HepG2 (cell line): Measurements from ENCODE around the gene DNMT1. TPM values are rescaled to one million over a fixed set of nuclear protein-coding genes. Genes with fewer than 3 reads are reported as not detected.
A peak's percentile ranks its signal among the peaks of the same experiment; 100 is the strongest.

Experiments
- ADNP ChIP-seq: sonication (generic); formaldehyde crosslinking; IDR thresholded peaks from 2 replicates; pipeline ENCODE4 v1.4.0; 2020; ENCODE audit warnings: missing genetic modification reagents
- KDM1A ChIP-seq: IDR thresholded peaks from 2 replicates; pipeline ENCODE4 v1.6.1; 2016; ENCODE audit warnings: missing compliant biosample characterization
- NCOA2 ChIP-seq: sonication (generic); formaldehyde crosslinking; IDR thresholded peaks from 2 replicates; pipeline ENCODE4 v1.8.0; 2022; ENCODE audit warnings: inconsistent platforms
- NFYC ChIP-seq: IDR thresholded peaks from 2 replicates; pipeline ENCODE4 v1.6.1; 2016; ENCODE audit warnings: missing genetic modification reagents, missing compliant biosample characterization
- SMAD3 ChIP-seq: sonication (generic); formaldehyde crosslinking; IDR thresholded peaks from 2 replicates; pipeline ENCODE4 v1.4.0; 2020; ENCODE audit warnings: missing genetic modification reagents
- TGIF2 ChIP-seq: IDR thresholded peaks from 2 replicates; pipeline ENCODE4 v1.6.1; 2016; ENCODE audit warnings: control low read depth, missing compliant biosample characterization
- ZNF256 ChIP-seq: sonication (generic); formaldehyde crosslinking; conservative IDR thresholded peaks from 2 replicates; pipeline ENCODE4 v1.4.0; 2020; ENCODE audit warnings: missing genetic modification reagents
- ZNF331 ChIP-seq: sonication (generic); formaldehyde crosslinking; IDR thresholded peaks from 2 replicates; pipeline ENCODE4 v1.4.0; 2020; ENCODE audit warnings: missing genetic modification reagents
- ZSCAN9 ChIP-seq: IDR thresholded peaks from 2 replicates; pipeline ENCODE4 v1.6.1; 2016; ENCODE audit warnings: borderline replicate concordance
- polyA plus RNA-seq, 8 experiments: library from polyadenylated mRNA; depleted of rRNA in 3 of 8; stranded (reverse) in 7 of 8; unstranded in 1 of 8; fragments of >200 nt; fragmentation: Illumina TruSeq in 4 of 8; extraction: Trizol in 4 of 8; gene quantifications; 2 replicates each; pipeline versions ENCODE4 v1.2.1 to v1.2.3, GENCODE V29; 2011 to 2016; ENCODE audit warnings: low read depth in 4 of 8, missing spikeins in 1 of 8, mixed read lengths in 1 of 8; ENCODE audit not compliant: insufficient read depth in 1 of 8
- total RNA-seq, 5 experiments: library from RNA; depleted of rRNA; stranded (reverse); fragments of >200 nt; fragmentation: Illumina TruSeq; extraction: Trizol; gene quantifications; 2 replicates each; pipeline ENCODE4 v1.2.3, GENCODE V29; 2016; ENCODE audit warnings: low read depth in 1 of 5
- TF ChIP-seq, protein P1 (sequence below): sonication (generic); formaldehyde crosslinking; IDR thresholded peaks from 2 replicates; pipeline ENCODE4 v1.8.0; 2022; ENCODE audit warnings: missing genetic modification reagents, mild to moderate bottlenecking, moderate library complexity, borderline replicate concordance
- TF ChIP-seq, protein P2 (sequence below): sonication (generic); formaldehyde crosslinking; IDR thresholded peaks from 2 replicates; pipeline ENCODE4 v1.5.0; 2020; ENCODE audit warnings: mild to moderate bottlenecking, missing genetic modification reagents
- TF ChIP-seq, protein P3 (sequence below): sonication (generic); formaldehyde crosslinking; IDR thresholded peaks from 2 replicates; pipeline ENCODE4 v1.5.0; 2020; ENCODE audit warnings: mild to moderate bottlenecking, missing genetic modification reagents, borderline replicate concordance
- TF ChIP-seq, protein P4 (sequence below): sonication (generic); formaldehyde crosslinking; IDR thresholded peaks from 2 replicates; pipeline ENCODE4 v1.4.0; 2020; ENCODE audit warnings: missing genetic modification reagents
- TF ChIP-seq, protein P5 (sequence below): sonication (generic); formaldehyde crosslinking; IDR thresholded peaks from 2 replicates; pipeline ENCODE4 v1.4.0; 2020; ENCODE audit warnings: missing genetic modification reagents

DNMT1 gene
- total and polyA plus RNA-seq, 2 of the 13 experiments (the other 11 are each of a cell fraction or from before 2014, with no cell fraction given) = 31.2 to 91.1 TPM

DNA sequence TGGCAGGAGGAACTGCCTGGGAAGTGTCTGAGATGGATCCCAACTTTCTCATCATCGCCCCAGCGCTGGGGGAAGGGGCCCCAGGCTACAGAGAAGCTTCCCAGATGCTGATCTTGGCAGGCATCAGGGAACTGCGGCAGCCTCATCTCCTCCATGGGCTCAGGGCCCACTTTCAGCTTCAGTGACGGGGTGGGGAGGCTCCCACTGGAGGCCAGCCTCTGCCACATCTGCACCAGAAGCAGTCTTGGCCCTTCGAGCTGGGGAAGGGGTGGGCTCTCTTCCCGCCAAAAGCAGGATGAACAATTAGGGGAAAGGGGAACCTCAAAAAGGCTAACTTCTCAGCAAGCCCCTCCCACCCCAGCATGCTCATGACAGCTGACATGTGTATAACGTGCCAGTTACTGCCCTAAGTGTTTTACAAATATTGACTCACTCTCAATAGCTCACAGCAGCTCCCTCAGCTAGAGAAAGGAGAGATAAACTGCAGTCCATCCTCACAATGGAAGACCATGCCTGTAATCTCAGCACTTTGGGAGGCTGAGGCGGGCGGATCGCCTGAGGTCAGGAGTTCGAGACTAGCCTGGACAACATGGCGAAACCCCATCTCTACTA, 43.5 kb upstream of the DNMT1 start (continued):
- TF ChIP-seq, protein P1, sequence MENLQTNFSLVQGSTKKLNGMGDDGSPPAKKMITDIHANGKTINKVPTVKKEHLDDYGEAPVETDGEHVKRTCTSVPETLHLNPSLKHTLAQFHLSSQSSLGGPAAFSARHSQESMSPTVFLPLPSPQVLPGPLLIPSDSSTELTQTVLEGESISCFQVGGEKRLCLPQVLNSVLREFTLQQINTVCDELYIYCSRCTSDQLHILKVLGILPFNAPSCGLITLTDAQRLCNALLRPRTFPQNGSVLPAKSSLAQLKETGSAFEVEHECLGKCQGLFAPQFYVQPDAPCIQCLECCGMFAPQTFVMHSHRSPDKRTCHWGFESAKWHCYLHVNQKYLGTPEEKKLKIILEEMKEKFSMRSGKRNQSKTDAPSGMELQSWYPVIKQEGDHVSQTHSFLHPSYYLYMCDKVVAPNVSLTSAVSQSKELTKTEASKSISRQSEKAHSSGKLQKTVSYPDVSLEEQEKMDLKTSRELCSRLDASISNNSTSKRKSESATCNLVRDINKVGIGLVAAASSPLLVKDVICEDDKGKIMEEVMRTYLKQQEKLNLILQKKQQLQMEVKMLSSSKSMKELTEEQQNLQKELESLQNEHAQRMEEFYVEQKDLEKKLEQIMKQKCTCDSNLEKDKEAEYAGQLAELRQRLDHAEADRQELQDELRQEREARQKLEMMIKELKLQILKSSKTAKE (CRISPR knock-in tag) = peak; percentile 66; the same call in 1 of the 2 replicates
- TF ChIP-seq ZNF331 = no peak
- TF ChIP-seq TGIF2 (CRISPR knock-in tag) = peak; percentile 80; the same call in 1 of the 2 replicates
- peak; percentile 87 for TF ChIP-seq ADNP (CRISPR knock-in tag)
- no peak for TF ChIP-seq SMAD3
- TF ChIP-seq ZNF256 = no peak
- TF ChIP-seq, protein P2, sequence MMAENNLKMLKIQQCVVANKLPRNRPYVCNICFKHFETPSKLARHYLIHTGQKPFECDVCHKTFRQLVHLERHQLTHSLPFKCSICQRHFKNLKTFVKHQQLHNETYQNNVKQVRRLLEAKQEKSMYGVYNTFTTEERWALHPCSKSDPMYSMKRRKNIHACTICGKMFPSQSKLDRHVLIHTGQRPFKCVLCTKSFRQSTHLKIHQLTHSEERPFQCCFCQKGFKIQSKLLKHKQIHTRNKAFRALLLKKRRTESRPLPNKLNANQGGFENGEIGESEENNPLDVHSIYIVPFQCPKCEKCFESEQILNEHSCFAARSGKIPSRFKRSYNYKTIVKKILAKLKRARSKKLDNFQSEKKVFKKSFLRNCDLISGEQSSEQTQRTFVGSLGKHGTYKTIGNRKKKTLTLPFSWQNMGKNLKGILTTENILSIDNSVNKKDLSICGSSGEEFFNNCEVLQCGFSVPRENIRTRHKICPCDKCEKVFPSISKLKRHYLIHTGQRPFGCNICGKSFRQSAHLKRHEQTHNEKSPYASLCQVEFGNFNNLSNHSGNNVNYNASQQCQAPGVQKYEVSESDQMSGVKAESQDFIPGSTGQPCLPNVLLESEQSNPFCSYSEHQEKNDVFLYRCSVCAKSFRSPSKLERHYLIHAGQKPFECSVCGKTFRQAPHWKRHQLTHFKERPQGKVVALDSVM (CRISPR knock-in tag) = peak; percentile 98
- TF ChIP-seq, protein P3, sequence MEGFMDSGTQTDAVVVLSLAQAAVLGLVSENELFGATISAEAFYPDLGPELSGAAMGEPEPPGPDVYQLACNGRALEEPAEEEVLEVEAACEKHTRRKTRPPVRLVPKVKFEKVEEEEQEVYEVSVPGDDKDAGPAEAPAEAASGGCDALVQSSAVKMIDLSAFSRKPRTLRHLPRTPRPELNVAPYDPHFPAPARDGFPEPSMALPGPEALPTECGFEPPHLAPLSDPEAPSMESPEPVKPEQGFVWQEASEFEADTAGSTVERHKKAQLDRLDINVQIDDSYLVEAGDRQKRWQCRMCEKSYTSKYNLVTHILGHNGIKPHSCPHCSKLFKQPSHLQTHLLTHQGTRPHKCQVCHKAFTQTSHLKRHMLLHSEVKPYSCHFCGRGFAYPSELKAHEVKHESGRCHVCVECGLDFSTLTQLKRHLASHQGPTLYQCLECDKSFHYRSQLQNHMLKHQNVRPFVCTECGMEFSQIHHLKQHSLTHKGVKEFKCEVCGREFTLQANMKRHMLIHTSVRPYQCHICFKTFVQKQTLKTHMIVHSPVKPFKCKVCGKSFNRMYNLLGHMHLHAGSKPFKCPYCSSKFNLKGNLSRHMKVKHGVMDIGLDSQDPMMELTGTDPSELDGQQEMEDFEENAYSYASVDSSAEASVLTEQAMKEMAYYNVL (CRISPR knock-in tag) = peak; percentile 90
- TF ChIP-seq, protein P4, sequence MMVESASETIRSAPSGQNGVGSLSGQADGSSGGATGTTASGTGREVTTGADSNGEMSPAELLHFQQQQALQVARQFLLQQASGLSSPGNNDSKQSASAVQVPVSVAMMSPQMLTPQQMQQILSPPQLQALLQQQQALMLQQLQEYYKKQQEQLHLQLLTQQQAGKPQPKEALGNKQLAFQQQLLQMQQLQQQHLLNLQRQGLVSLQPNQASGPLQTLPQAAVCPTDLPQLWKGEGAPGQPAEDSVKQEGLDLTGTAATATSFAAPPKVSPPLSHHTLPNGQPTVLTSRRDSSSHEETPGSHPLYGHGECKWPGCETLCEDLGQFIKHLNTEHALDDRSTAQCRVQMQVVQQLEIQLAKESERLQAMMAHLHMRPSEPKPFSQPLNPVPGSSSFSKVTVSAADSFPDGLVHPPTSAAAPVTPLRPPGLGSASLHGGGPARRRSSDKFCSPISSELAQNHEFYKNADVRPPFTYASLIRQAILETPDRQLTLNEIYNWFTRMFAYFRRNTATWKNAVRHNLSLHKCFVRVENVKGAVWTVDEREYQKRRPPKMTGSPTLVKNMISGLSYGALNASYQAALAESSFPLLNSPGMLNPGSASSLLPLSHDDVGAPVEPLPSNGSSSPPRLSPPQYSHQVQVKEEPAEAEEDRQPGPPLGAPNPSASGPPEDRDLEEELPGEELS = peak; percentile 71
- peak; percentile 47; the same call in 1 of the 2 replicates for TF ChIP-seq ZSCAN9 (CRISPR knock-in tag)
- TF ChIP-seq NCOA2 = peak; percentile 51; the same call in 1 of the 2 replicates
- TF ChIP-seq, protein P5, sequence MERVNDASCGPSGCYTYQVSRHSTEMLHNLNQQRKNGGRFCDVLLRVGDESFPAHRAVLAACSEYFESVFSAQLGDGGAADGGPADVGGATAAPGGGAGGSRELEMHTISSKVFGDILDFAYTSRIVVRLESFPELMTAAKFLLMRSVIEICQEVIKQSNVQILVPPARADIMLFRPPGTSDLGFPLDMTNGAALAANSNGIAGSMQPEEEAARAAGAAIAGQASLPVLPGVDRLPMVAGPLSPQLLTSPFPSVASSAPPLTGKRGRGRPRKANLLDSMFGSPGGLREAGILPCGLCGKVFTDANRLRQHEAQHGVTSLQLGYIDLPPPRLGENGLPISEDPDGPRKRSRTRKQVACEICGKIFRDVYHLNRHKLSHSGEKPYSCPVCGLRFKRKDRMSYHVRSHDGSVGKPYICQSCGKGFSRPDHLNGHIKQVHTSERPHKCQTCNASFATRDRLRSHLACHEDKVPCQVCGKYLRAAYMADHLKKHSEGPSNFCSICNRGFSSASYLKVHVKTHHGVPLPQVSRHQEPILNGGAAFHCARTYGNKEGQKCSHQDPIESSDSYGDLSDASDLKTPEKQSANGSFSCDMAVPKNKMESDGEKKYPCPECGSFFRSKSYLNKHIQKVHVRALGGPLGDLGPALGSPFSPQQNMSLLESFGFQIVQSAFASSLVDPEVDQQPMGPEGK = peak; percentile 51; the same call in 1 of the 2 replicates
- TF ChIP-seq NFYC (CRISPR knock-in tag) = no peak
- TF ChIP-seq KDM1A (CRISPR knock-in tag) = 0 out of 2 replicates have a peak, but pooled peaks have one; percentile 10
